NCI-H345 treated with DMSO at 0.1 percent for 48 hours (cell line): ENCODE measurements around the gene C3orf18.

Source experiments
- DNase-seq: peaks from one replicate; lab custom pipeline; 2025; ENCODE audit not compliant: unreplicated experiment; lab: John Stamatoyannopoulos, UW

Gene C3orf18

DNA sequence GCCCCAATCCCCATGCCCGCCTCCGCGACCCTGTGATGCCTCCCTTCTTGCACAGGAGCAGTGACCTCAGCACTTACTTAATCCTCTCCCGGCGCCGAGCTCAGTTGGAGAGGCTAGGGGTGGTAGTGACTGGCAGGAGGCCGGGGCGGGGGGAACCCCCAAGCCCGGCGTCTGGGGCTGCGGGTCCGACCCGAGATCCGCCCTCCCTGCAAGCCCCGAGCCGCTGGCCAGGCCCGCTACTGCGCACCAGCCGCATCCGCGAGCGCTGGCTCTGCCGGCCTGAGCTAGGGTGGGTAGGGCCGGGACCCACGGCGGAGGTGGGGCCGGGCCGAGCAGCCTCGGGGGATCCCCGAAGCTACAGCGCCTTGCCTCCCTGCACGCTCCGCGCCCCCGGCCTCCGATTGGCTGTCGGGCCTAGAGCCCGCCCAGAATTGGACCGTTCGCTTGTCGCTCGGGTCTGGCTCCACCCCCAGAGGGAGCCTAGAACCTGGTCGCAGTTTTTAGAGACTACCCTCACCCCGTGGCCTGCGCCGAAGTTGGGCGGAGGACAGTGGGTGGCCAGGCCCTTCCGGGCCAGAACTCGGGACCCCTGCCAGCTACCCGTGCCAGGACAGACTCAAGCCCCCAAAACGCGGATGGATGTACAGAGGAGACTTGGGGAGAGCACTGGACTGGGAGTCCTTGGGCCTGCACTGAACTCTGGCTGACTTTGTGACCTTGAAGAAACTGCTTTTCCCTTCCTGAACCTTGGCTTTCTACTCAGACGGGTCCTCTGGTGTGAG, at the start of gene C3orf18:
C3orf18 (minus strand) TSS at position 362 of the 782 bp plus-strand sequence. CDS start 2,048 bp downstream, outside the sequence.
- DNase-seq: no peak

DNA sequence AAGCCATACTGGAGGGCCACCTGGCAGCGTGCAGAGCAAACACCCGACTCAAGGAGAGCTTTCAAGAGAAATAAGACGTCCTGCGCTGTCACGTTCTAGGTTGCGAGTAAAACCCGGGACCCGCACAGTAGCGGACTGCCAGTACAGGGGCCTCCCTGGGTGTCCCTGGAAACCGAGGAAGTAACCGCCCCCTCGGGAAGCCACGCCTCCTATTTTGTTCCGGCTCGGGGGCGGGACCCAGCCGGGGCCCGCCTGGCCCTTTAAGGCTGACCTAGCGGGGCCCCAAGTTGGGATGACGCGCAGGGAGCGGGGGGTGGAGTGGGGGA, 49.2 kb upstream of the C3orf18 start:
- DNase-seq: peak; percentile 53

GRCh38 chr3:50616003-50616769, 48.6 kb upstream of the C3orf18 start:
- DNase-seq: peak; percentile 76

GRCh38 chr3:50615190-50615589, 47.6 kb upstream of the C3orf18 start:
- no peak for DNase-seq

- DNase-seq: no peak
Measured at GRCh38 chr3:50612970-50613846, 45.7 kb upstream of the C3orf18 start.

GRCh38 chr3:50612234-50612882, 44.8 kb upstream of the C3orf18 start:
- DNase-seq: no peak

GRCh38 chr3:50611464-50612233, 44.1 kb upstream of the C3orf18 start, which contains the start of gene CISH:
Gene CISH, minus strand, starts transcription at chr3:50611774. Its CDS starts 124 bp downstream, at chr3:50611650.
- DNase-seq: peak; percentile 23

DNA sequence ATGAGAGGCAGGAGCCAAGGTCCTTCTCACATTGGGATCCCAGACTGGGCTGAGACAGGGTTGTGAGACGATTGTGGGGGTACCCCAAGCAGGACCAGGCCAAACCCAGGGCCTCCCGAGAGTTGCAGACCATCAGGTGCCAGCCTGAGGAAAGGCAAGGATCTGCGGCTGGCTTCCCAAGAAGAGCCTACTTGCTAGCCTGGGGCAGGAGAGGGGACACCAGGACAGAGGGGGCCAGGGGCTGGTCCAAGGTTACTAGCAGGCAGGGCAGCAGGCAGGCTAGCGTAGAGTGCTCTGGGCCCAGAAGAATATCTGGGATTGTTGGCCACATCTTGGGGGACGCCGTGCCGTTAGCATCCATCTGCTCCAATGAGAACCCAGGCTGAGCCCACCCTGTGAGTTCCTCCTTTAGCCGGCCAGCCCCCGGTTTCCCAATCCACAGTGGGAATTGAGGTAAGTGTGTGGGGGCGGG, 43.5 kb upstream of the C3orf18 start:
- DNase-seq: no peak

GRCh38 chr3:50610181-50610971, 42.8 kb upstream of the C3orf18 start:
- no peak for DNase-seq

- no peak for DNase-seq
Measured at GRCh38 chr3:50609763-50610085, 42.2 kb upstream of the C3orf18 start.

DNA sequence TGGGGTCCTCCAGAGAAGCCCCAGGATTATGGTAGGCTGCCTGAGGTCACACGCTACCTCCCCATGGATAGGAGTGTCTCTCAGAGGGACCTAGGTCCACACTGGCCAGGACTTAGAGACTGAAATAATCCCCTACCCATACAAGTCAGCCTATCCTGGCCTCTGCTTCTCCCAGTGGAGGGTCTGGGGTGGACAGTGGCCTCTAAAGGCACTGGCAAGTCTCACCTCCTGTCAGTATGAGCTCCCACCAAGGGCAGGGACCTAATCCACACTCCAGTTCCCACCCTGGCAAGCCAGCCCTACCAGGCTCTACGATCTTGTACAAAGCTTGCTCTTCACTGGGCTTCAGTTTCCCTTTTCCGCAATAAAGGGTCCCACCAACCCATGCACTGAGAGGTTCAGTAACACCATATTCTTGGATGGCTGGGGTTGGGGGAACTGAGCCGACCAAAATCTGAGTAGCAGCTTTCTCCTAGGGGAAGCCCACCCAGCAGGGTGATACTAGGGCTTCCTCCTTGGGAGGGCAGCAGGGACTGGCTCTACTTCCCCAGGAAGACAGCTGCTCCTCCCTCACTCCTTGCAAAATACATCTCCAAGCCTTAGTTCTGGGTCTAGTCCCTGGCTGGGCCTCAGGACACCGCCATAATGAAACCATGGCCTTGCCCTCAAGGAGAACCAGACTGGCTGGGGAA, 41.7 kb upstream of the C3orf18 start:
- no peak for DNase-seq

DNA sequence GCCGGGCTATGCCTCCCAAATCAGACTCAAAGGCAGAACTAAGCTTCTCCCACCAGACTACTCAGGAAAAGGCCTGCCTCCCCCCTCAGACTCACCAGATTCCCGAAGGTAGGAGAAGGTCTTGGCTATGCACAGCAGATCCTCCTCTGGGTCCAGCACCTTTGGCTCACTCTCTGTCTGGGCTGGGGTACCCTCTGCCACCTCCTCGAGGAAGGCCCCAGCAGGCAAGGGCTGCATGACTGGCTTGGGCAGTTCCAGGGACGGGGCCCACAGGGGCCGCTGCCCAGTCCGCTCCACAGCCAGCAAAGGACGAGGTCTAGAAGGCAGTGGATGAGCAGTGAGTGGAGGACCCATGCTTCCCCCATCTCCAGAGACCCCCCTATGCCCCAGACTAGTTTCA, 40.7 kb upstream of the C3orf18 start:
- no peak for DNase-seq

GRCh38 chr3:50607271-50608091, 39.9 kb upstream of the C3orf18 start:
- no peak for DNase-seq

DNA sequence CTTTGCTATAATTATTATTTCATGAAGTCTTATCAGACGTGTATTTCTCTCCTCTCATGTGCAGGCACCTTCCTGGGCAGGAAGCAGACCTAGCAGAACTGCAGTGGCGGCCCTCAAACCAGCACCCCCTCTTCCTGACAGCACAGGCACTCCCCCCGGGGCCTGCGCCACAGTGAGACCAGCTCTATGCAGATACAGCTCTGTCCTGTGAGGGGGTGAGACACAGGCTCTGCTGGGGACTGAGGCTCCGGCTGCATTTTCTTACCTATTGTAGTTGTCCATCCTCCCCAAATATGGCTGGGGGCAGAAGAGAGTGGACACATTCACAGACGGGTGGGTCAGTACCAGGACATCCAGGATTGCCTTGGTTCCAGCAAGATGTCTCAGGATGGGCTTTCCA, 39.0 kb upstream of the C3orf18 start:
- DNase-seq: no peak

GRCh38 chr3:50605901-50606326, 38.4 kb upstream of the C3orf18 start:
- no peak for DNase-seq

- DNase-seq: no peak
Measured at GRCh38 chr3:50604628-50605588, 37.4 kb upstream of the C3orf18 start.
